Vagina (tissue), 2 donors: ENCODE data around the gene FN1. TPM values are rescaled to one million over a fixed set of nuclear protein-coding genes. Genes with fewer than 3 reads are reported as not detected.

ENCODE experiments used
- DNase-seq, 2 donors: peaks; one replicate each; pipeline ENCODE4 v3.0.0-alpha.2; 2017; ENCODE audit errors: extremely low spot score in 2 of 2
- H3K27ac ChIP-seq: fragments of 200-600 bp; sonication (generic); one replicate; pipeline ENCODE4 v1.5.1; 2019
- H3K27me3 ChIP-seq: fragments of 200-600 bp; sonication (generic); one replicate; pipeline ENCODE4 v1.5.1; 2019
- H3K36me3 ChIP-seq, 2 donors: fragments of 200-600 bp; sonication (generic); one replicate each; pipeline ENCODE4 v1.5.1; 2017 to 2019
- H3K4me1 ChIP-seq: fragments of 200-600 bp; sonication (generic); one replicate; pipeline ENCODE4 v1.5.1; 2019
- H3K4me3 ChIP-seq, 2 donors: fragments of 200-600 bp; sonication (generic); 1 replicate in 1 of 2; 2 replicates in 1 of 2; pipeline ENCODE4 v1.5.1; 2016 to 2019
- H3K9me3 ChIP-seq: fragments of 200-600 bp; sonication (generic); one replicate; pipeline ENCODE4 v1.5.1; 2019
- CTCF ChIP-seq, 3 experiments: fragments of 450-650 bp in 2 of 3; fragments of 200-600 bp in 1 of 3; sonication (generic) in 1 of 3; IDR thresholded peaks; one replicate each; pipeline ENCODE4 v1.5.1; 2017 to 2019; ENCODE audit warnings: antibody characterized with exemption in 3 of 3, mild to moderate bottlenecking in 2 of 3, moderate library complexity in 2 of 3
- POLR2A ChIP-seq, 2 donors: fragments of 450-650 bp; IDR thresholded peaks; one replicate each; pipeline ENCODE4 v1.6.1; 2017; ENCODE audit warnings: antibody characterized with exemption in 2 of 2, mild to moderate bottlenecking in 2 of 2, moderate library complexity in 2 of 2
- POLR2AphosphoS5 ChIP-seq, 2 donors: sonication (generic); formaldehyde crosslinking; IDR thresholded peaks; one replicate each; pipeline ENCODE4 v1.9.0; 2017; ENCODE audit warnings: antibody characterized with exemption in 2 of 2, mild to moderate bottlenecking in 2 of 2, low read depth in 1 of 2; ENCODE audit not compliant: insufficient read depth in 1 of 2
- intact Hi-C: fragments of 100-400 bp; cut with DNase I; formaldehyde crosslinking; loops from one replicate; pipeline ENCODE4 v1.15.1; 2023
- total RNA-seq: library from RNA; depleted of rRNA; stranded (reverse); fragments of >200 nt; gene quantifications from one replicate; pipeline ENCODE4 v1.2.3, GENCODE V29; 2016

Gene FN1
- total RNA-seq, 1 donor from 2014 or later: 292 TPM

- Histone ChIP-seq H3K36me3 (peaks cover 5 to 55% of the 10 kb centered on the region in 2 donors), H3K27ac (no peak overlapping the region), H3K4me3 (no peak overlapping the region), H3K27me3 (no peaks in the 10 kb centered on the region), H3K9me3 (no peaks in the 10 kb centered on the region), H3K4me1 (no peaks in the 10 kb centered on the region)
- DNase-seq: no peak
- intact Hi-C loops: no loop called here
- TF ChIP-seq POLR2AphosphoS5 (IDR thresholded peaks at IDR 0.05; ENCODE audit: insufficient read depth in 1 of 2, low read depth in 1 of 2): no peak
- no peak for TF ChIP-seq CTCF (IDR thresholded peaks at IDR 0.05)
- no peak for TF ChIP-seq POLR2A (IDR thresholded peaks at IDR 0.05)
These were observed 57.8 kb downstream of the FN1 start for GRCh38 chr2:215378045-215378444.

- H3K4me1 ChIP-seq: no peaks in the 10 kb centered on the region
- H3K27me3 ChIP-seq: no peaks in the 10 kb centered on the region
- intact Hi-C loops: no loop called here
- H3K36me3 ChIP-seq: peaks cover 5 to 53% of the 10 kb centered on the region in 2 donors
- no peak overlapping the region for H3K27ac ChIP-seq
- no peaks in the 10 kb centered on the region for H3K9me3 ChIP-seq
- H3K4me3 ChIP-seq: no peak overlapping the region
- DNase-seq: no peak
- TF ChIP-seq POLR2AphosphoS5 (IDR thresholded peaks at IDR 0.05; ENCODE audit: insufficient read depth in 1 of 2, low read depth in 1 of 2): no peak
- no peak for TF ChIP-seq CTCF (IDR thresholded peaks at IDR 0.05)
- no peak for TF ChIP-seq POLR2A (IDR thresholded peaks at IDR 0.05)
These were observed 58.6 kb downstream of the FN1 start for GRCh38 chr2:215377283-215377682.

- peaks cover 5 to 51% of the 10 kb centered on the region in 2 donors for H3K36me3 ChIP-seq
- no peak overlapping the region for H3K4me3 ChIP-seq
- no peaks in the 10 kb centered on the region for H3K4me1 ChIP-seq
- no peak for DNase-seq
- H3K27me3 ChIP-seq: no peaks in the 10 kb centered on the region
- intact Hi-C loops: no loop called here
- H3K9me3 ChIP-seq: no peaks in the 10 kb centered on the region
- no peak overlapping the region for H3K27ac ChIP-seq
- TF ChIP-seq CTCF (IDR thresholded peaks at IDR 0.05): no peak
- TF ChIP-seq POLR2A (IDR thresholded peaks at IDR 0.05): no peak
- TF ChIP-seq POLR2AphosphoS5 (IDR thresholded peaks at IDR 0.05; ENCODE audit: insufficient read depth in 1 of 2, low read depth in 1 of 2): no peak
These were observed 59.6 kb downstream of the FN1 start for GRCh38 chr2:215376103-215376780.

GRCh38 chr2:215375467-215375830 is 60.4 kb downstream of the FN1 start:
- intact Hi-C loops: no loop called here
- TF ChIP-seq CTCF (IDR thresholded peaks at IDR 0.05) (no peak), POLR2AphosphoS5 (IDR thresholded peaks at IDR 0.05; ENCODE audit: insufficient read depth in 1 of 2, low read depth in 1 of 2) (no peak), POLR2A (IDR thresholded peaks at IDR 0.05) (no peak)
- Histone ChIP-seq H3K27me3 (no peaks in the 10 kb centered on the region), H3K9me3 (no peaks in the 10 kb centered on the region), H3K4me3 (no peak overlapping the region), H3K4me1 (no peaks in the 10 kb centered on the region), H3K27ac (no peak overlapping the region), H3K36me3 (peaks cover 5 to 51% of the 10 kb centered on the region in 2 donors)
- no peak for DNase-seq

GRCh38 chr2:215374642-215375466 is 61.0 kb downstream of the FN1 start:
- TF ChIP-seq POLR2A (IDR thresholded peaks at IDR 0.05) (no peak), CTCF (IDR thresholded peaks at IDR 0.05) (no peak), POLR2AphosphoS5 (IDR thresholded peaks at IDR 0.05; ENCODE audit: insufficient read depth in 1 of 2, low read depth in 1 of 2) (no peak)
- intact Hi-C loops: no loop called here
- H3K4me1 ChIP-seq: no peaks in the 10 kb centered on the region
- DNase-seq: no peak
- peaks cover 5 to 51% of the 10 kb centered on the region in 2 donors for H3K36me3 ChIP-seq
- H3K27ac ChIP-seq: no peak overlapping the region
- H3K9me3 ChIP-seq: no peaks in the 10 kb centered on the region
- no peak overlapping the region for H3K4me3 ChIP-seq
- H3K27me3 ChIP-seq: no peaks in the 10 kb centered on the region
